Brain pericyte (primary cell): Measurements from ENCODE around the gene DNAJC28.
"Not testable (repeated sequence)": the region's sequence is repeated elsewhere in the genome, so short reads cannot be mapped to it uniquely, and the experiment has no call there.

ENCODE experiments used
- DNase-seq: peaks from one replicate; pipeline ENCODE4 v3.0.0-alpha.2; 2012; ENCODE audit warnings: low read depth, low spot score

DNAJC28 gene

GRCh38 chr21:33491373-33492102 is at the start of gene DNAJC28:
Gene DNAJC28 (minus strand): TSS chr21:33491716. CDS start chr21:33489393, 2,323 bp downstream.
- DNase-seq, result peak; percentile 81

DNA sequence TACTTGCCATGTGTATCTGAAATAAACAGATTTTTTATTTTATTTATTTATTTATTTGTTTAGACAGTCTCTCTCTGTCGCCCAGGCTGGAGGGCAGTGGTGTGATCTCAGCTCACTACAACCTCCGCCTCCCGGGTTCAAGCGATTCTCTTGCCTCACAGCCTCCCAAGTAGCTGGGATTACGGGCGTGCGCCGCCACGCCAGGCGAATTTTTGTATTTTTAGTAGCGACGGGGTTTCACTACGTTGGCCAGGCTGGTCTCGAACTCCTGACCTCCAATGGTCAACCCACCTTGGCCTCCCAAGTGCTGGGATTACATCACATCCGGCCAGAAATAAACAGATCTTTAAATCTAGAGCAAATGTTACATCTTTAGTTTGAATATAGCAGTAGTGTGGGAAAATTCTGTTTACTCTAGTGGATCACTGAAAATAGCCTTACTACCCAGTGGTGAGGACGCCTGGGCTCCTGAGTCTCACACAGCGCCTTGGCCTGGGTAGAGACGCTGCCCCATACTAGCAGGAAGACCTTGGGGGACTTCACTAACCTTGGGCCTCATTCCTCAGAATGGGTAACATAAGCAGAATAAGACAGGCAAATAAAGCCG is 49.7 kb upstream of the DNAJC28 start:
- no peak for DNase-seq

DNA sequence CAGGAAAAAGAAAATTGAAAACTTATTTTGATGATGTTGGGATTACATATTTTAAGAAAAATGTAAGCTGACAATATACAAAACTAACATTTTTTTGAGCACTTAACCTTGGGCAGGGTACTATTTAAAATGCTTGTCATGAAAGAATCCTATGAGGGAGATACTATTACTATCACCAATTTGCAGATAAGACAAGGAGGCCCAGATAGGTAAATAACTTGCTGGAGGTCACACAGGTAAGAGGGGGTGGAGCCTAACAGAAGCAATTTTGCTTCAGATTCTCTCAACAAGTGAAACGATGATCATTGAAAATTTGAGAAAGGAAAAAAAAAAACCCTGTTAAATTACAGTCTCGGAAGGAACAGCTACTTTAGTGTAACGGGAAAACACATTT is 49.2 kb upstream of the DNAJC28 start:
- no peak for DNase-seq

GRCh38 chr21:33539616-33540015 is 48.1 kb upstream of the DNAJC28 start:
- DNase-seq, result no peak

GRCh38 chr21:33537212-33537611 is 45.7 kb upstream of the DNAJC28 start:
- DNase-seq, result no peak

GRCh38 chr21:33531007-33531406 is 39.5 kb upstream of the DNAJC28 start:
- no peak for DNase-seq

DNA sequence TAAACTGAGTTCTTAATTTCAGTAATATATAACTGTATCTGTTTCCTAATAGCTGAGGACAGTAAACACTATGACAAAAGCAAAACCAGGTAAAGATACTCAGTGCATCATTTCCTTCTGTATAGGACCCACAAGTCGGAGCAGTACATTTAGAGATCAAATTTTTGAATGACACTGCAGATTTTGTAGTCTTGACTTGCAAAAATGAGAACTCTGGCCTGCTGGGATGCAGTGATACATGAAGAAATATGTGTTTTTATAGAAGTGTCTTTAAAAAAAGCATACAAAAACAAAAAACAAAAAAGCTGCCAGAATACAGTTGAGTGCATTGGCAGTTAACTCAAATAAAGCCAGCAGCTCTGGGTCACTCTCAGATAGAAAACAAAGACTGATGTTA is 31.4 kb upstream of the DNAJC28 start:
- no peak for DNase-seq

GRCh38 chr21:33522297-33522952 is 30.9 kb upstream of the DNAJC28 start:
- DNase-seq, result no peak

DNA sequence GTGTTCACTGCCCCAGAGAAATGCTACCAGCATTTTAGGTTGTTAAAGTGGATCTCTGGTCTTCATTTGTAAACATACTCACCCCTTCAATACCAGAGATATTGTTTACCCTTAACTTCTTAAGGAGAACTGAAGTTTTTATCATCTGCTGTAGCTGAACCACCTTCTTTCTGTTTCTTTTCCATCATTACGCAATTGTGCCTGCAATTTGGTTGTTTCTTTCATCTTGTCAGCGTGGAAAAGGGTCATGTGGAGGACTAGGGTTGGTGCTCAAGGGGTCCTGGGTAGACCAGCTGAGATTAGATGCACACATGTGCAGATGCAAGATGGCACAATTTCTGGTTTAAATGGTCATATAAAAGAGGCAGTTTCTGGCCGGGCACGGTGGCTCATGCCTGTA is 27.4 kb upstream of the DNAJC28 start:
- no peak for DNase-seq

DNA sequence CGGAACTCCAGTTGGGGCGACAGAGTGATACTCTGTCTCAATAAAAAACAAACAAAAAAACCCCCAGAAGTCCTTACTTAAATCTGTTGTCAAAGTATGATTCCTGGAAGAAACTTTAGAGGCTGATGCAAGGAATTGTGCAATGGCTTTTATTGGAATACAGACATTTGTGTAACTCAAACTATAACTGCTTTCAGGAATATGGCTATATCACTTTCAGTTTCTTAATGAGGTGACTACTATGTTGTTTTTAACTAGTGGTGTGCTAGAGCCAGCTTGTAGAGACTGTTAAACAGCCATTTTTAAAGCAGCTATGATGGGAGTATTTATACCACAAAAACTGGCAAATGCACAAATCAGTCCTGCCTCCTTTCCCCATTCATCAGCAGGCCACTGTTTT is 22.7 kb upstream of the DNAJC28 start:
- no peak for DNase-seq

DNA sequence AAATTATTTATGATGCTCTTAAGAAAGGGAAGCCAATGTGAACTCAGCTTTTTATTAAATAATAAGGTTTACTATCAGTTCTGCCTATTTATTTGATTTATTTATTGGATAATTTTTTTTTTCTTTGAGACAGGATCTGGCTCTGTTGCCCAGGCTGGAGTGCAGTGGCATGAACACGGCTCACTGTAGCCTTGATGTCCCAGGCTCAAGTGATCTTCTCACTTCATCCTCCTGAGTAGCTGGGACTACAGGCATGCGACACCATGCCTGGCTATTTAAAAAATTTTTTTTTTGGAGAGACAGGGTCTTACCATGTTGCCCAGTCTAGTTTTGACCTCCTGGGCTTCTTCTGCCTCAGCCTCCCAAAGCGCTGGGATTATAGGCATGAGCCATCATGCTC is 21.0 kb upstream of the DNAJC28 start:
- DNase-seq, result no peak

DNA sequence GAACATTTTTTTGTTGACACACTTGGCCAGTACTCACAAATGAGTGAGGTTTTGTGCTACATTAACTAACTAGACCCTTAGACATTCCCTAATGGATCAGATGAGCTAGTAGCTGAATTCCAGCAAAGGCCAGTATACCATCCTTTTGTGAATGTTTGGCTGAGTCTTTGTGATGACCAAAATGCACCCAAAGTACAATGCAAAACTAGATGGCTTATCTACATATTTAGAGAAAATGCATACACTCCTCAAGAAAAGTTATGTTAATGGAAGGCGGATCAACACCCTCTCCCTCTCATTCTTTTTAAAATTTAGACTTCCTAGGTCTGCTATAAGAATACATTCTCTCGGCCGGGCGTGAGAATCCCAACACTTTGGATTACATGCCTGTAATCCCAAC is 20.1 kb upstream of the DNAJC28 start:
- no peak for DNase-seq

DNA sequence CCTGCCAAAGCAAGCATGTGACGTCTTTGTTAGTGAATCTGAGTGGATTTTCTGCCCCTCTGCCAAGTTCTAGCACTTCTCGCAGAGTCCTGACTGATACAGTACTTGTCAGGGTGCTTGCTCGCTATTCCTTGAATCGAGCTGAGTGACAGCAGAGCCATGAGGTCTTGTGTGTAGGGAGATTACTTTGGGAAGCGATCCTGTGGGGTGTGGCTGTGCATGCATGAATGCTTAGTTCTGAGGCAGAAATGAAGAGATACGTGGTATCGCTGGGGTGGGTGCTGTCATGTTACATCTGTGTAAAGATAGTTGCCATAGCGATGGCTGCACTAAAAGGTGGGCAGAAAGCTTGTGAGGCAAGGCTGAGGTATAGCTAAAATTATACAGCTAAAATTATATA is 19.3 kb upstream of the DNAJC28 start:
- DNase-seq, result no peak

GRCh38 chr21:33507003-33507402 is 15.5 kb upstream of the DNAJC28 start:
- DNase-seq, result not testable (repeated sequence)

- DNase-seq, result no peak
Observed at GRCh38 chr21:33505833-33506232, 14.3 kb upstream of the DNAJC28 start.

DNA sequence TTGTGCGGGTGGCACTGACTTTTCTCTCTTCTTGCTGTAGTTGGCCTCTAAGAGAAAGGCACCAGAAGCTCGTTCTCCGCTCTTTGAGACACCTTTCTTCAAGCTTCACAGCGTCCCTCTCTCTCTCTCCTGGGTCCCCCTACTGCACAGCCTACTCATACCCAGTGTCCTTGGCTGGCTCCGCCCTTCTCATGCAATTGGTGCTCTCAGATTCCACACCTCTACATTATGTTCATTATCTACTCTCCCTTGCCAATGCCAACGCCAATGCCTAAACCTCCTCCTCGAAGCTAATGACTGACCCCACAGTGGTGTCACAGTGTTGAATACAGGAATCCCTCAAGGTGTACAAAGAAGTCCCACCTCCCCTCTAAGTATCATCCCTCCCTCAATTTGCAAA is 4.8 kb upstream of the DNAJC28 start:
- no peak for DNase-seq

DNA sequence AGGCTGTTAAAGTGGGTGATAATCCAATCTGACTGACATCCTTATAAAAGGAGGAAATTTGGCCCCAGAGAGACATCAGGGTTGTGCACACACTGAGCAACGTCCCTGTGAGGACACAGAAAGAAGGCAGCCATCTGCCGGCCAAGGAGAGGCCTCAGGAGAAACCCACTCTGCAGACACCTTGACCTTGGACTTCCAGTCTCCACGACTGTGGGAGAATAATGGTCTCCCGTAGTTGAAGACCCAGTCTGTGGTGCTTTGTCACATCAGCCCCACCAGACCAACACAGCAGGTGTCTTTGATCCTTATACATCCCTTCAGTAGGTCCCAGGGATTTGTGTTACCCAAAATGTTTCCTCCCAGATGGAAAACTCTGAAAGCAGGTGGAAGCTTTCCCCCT is 4.2 kb upstream of the DNAJC28 start:
- no peak for DNase-seq

GRCh38 chr21:33493756-33494155 is 2.2 kb upstream of the DNAJC28 start:
- no peak for DNase-seq

- no peak for DNase-seq
Observed at GRCh38 chr21:33492571-33492970, 1.1 kb upstream of the DNAJC28 start.

DNA sequence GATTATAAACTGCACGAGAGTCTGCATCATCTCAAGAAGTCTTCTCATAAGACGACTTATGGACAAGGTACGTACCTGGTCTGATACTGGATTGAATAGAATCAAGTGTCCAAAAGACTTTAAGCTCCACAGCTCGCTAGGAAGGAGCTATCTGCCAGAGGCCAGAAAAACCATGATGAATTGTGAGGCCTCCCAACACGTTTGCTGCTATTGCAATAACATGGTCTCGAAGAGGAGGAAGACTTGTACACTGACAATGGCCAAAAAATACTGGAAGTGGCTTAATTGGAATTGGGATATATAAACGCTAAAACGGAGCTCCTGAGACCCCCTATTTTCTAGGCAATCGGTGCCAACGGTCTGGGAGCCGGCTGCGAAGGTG is 534 bp downstream of the DNAJC28 start:
- DNase-seq, result no peak

DNA sequence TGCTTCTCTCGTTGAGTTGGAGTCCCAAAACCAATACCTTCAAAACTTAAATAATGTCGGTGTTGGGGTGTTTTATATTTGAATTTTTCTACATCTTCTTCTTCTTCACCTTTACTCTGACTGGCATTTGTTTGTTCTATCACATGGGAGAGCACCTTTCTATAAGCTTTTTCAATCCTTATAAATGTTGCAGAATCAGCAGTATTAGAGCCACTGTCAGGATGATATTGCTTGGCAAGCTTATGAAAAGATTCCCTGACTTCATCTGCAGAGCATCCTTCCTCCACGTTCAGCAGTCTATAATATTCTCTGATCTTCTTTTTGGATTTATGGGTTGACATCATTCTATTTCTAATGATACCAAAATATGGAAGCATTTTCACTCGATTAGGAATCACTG is 2.6 kb downstream of the DNAJC28 start:
- DNase-seq, result no peak

DNA sequence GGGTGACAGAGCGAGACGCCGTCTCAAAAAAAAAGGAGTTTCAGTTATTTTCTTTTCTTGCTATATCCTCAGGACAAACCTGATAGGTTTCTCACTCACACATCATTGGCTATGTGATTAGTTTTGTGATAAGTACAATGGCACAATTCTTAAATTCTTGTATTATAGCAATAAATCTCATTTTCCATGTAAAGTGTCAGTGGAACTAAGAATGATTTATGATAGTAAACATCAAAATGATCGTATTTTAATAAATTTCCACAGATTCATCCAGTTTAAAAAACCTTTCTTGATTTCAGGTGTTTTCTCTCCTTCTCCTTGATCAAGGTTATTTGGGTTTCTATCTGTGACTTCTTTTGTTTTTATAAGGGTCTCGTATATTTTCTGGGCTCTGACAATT is 3.5 kb downstream of the DNAJC28 start:
- no peak for DNase-seq

GRCh38 chr21:33481314-33481943 is 10.1 kb downstream of the DNAJC28 start:
- DNase-seq, result no peak
